Stimulated activated CD4-positive, alpha-beta T cell treated with anti-CD3 and anti-CD28 coated beads, Interleukin-12 subunit alpha, Interleukin-12 subunit beta, amount 100 ng/mL, for 4 hours (primary cell): ENCODE results near the gene HEMGN.

Experiments used
- DNase-seq: peaks from one replicate; pipeline ENCODE4 v3.0.0-alpha.2; 2020

HEMGN gene

GRCh38 chr9:97925497-97926334 lies 12.3 kb downstream of the HEMGN start:
- no peak for DNase-seq

- DNase-seq: no peak
Measured at GRCh38 chr9:97924386-97924785, 13.6 kb downstream of the HEMGN start.

GRCh38 chr9:97923529-97924108 lies 14.4 kb downstream of the HEMGN start:
- DNase-seq: peak; percentile 66

- DNase-seq: peak; percentile 99
Measured at GRCh38 chr9:97921959-97922724, 15.8 kb downstream of the HEMGN start, which contains the start of gene TRMO. TRMO (minus strand) TSS chr9:97922500; CDS start chr9:97922493, 7 bp downstream.

- DNase-seq: no peak
Measured at GRCh38 chr9:97919217-97919813, 18.7 kb downstream of the HEMGN start.

- DNase-seq: no peak
Measured at GRCh38 chr9:97918611-97919010, 19.4 kb downstream of the HEMGN start.

- DNase-seq: no peak
Measured at GRCh38 chr9:97911970-97912369, 26.0 kb downstream of the HEMGN start.

- DNase-seq: no peak
Measured at GRCh38 chr9:97911528-97911927, 26.4 kb downstream of the HEMGN start.

GRCh38 chr9:97910357-97910756 lies 27.6 kb downstream of the HEMGN start:
- no peak for DNase-seq

GRCh38 chr9:97908705-97909104 lies 29.3 kb downstream of the HEMGN start:
- DNase-seq: no peak

- no peak for DNase-seq
Measured at GRCh38 chr9:97907632-97908031, 30.3 kb downstream of the HEMGN start.

GRCh38 chr9:97907046-97907445 lies 30.9 kb downstream of the HEMGN start:
- no peak for DNase-seq

- no peak for DNase-seq
Measured at GRCh38 chr9:97906236-97906831, 31.6 kb downstream of the HEMGN start.

- DNase-seq: no peak
Measured at GRCh38 chr9:97905228-97905627, 32.7 kb downstream of the HEMGN start.

- no peak for DNase-seq
Measured at GRCh38 chr9:97904725-97905124, 33.2 kb downstream of the HEMGN start.

GRCh38 chr9:97903177-97903576 lies 34.8 kb downstream of the HEMGN start:
- no peak for DNase-seq

GRCh38 chr9:97900738-97901565 lies 37.0 kb downstream of the HEMGN start:
- DNase-seq: no peak

GRCh38 chr9:97900103-97900737 lies 37.8 kb downstream of the HEMGN start:
- DNase-seq: no peak

- DNase-seq: no peak
Measured at GRCh38 chr9:97895695-97896332, 42.2 kb downstream of the HEMGN start.

GRCh38 chr9:97895211-97895610 lies 42.8 kb downstream of the HEMGN start:
- no peak for DNase-seq

- DNase-seq: no peak
Measured at GRCh38 chr9:97892421-97892820, 45.6 kb downstream of the HEMGN start.
